MG63 (cell line): Measurements from ENCODE around the gene ACACA. TPM values are rescaled to one million over a fixed set of nuclear protein-coding genes. Genes with fewer than 3 reads are reported as not detected.

ENCODE experiments used
- DNase-seq: peaks from one replicate; pipeline ENCODE4 v3.0.0-alpha.2; 2020
- H3K27me3 ChIP-seq: fragments of 250-450 bp; sonication (Bioruptor Pico); 2 replicates; pipeline ENCODE4 v1.5.1; 2020; ENCODE audit warnings: mild to moderate bottlenecking, moderate library complexity
- H3K36me3 ChIP-seq: fragments of 250-450 bp; sonication (Bioruptor Pico); 2 replicates; pipeline ENCODE4 v1.5.1; 2020; ENCODE audit warnings: mild to moderate bottlenecking, moderate library complexity
- H3K4me3 ChIP-seq: fragments of 250-450 bp; sonication (Bioruptor Pico); 2 replicates; pipeline ENCODE4 v1.5.1; 2020; ENCODE audit warnings: mild to moderate bottlenecking, moderate library complexity
- H3K9me3 ChIP-seq: fragments of 250-450 bp; sonication (Bioruptor Pico); 2 replicates; pipeline ENCODE4 v1.5.1; 2020; ENCODE audit warnings: mild to moderate bottlenecking, moderate library complexity
- total RNA-seq: library from RNA; depleted of rRNA; stranded (reverse); fragments of >200 nt; shearing (Covaris generic); gene quantifications from 2 replicates; pipeline ENCODE4 v1.2.3, GENCODE V29; 2014; ENCODE audit warnings: low replicate concordance

The ACACA gene
- total RNA-seq, 1 experiment from 2014 or later = 53.7 TPM

- peaks cover 36% of the 10 kb centered on the region for H3K36me3 ChIP-seq
- H3K9me3 ChIP-seq = no peaks in the 10 kb centered on the region
- no peak overlapping the region for H3K4me3 ChIP-seq
- no peaks in the 10 kb centered on the region for H3K27me3 ChIP-seq
- no peak for DNase-seq
These were observed 120.2 kb downstream of the ACACA start for GRCh38 chr17:37286430-37286829.

- H3K9me3 ChIP-seq = no peaks in the 10 kb centered on the region
- no peak for DNase-seq
These were observed 122.4 kb downstream of the ACACA start for GRCh38 chr17:37284191-37284590.

GRCh38 chr17:37283414-37283961 lies 123.1 kb downstream of the ACACA start:
- DNase-seq = no peak
- H3K27me3 ChIP-seq = no peaks in the 10 kb centered on the region
- no peak overlapping the region for H3K4me3 ChIP-seq
- H3K9me3 ChIP-seq = no peaks in the 10 kb centered on the region
- peaks cover 55% of the 10 kb centered on the region for H3K36me3 ChIP-seq

More at GRCh38 chr17:37284191-37284590, 122.4 kb downstream of the ACACA start:
- Histone ChIP-seq H3K36me3 (peaks cover 49% of the 10 kb centered on the region), H3K4me3 (no peak overlapping the region), H3K27me3 (no peaks in the 10 kb centered on the region)

- Histone ChIP-seq H3K36me3 (peaks cover 72% of the 10 kb centered on the region), H3K27me3 (no peaks in the 10 kb centered on the region), H3K9me3 (no peaks in the 10 kb centered on the region), H3K4me3 (no peak overlapping the region)
- no peak for DNase-seq
These were observed 125.8 kb downstream of the ACACA start for GRCh38 chr17:37280841-37281240.

- no peak overlapping the region for H3K4me3 ChIP-seq
- peaks cover 85% of the 10 kb centered on the region for H3K36me3 ChIP-seq
- H3K9me3 ChIP-seq = no peaks in the 10 kb centered on the region
- H3K27me3 ChIP-seq = no peaks in the 10 kb centered on the region
- no peak for DNase-seq
These were observed 128.3 kb downstream of the ACACA start for GRCh38 chr17:37278247-37278894.

GRCh38 chr17:37276475-37276874 lies 130.2 kb downstream of the ACACA start:
- no peak for DNase-seq
- Histone ChIP-seq H3K9me3 (no peaks in the 10 kb centered on the region), H3K4me3 (no peak overlapping the region), H3K36me3 (peaks cover 82% of the 10 kb centered on the region), H3K27me3 (no peaks in the 10 kb centered on the region)

- Histone ChIP-seq H3K36me3 (peaks cover 87% of the 10 kb centered on the region), H3K4me3 (no peak overlapping the region), H3K9me3 (no peaks in the 10 kb centered on the region), H3K27me3 (no peaks in the 10 kb centered on the region)
- no peak for DNase-seq
These were observed 132.2 kb downstream of the ACACA start for GRCh38 chr17:37274461-37274860.

GRCh38 chr17:37273409-37274051 lies 133.1 kb downstream of the ACACA start:
- Histone ChIP-seq H3K27me3 (no peaks in the 10 kb centered on the region), H3K4me3 (no peak overlapping the region), H3K36me3 (peaks cover 88% of the 10 kb centered on the region), H3K9me3 (no peaks in the 10 kb centered on the region)
- peak; percentile 31 for DNase-seq

- Histone ChIP-seq H3K27me3 (no peaks in the 10 kb centered on the region), H3K4me3 (no peak overlapping the region), H3K36me3 (peaks cover 97% of the 10 kb centered on the region), H3K9me3 (peaks cover 17% of the 10 kb centered on the region)
- no peak for DNase-seq
These were observed 141.0 kb downstream of the ACACA start for GRCh38 chr17:37265446-37266173.

GRCh38 chr17:37261286-37261685 lies 145.3 kb downstream of the ACACA start:
- H3K36me3 ChIP-seq = peaks cover 90% of the 10 kb centered on the region
- H3K9me3 ChIP-seq = peaks cover 12% of the 10 kb centered on the region
- H3K27me3 ChIP-seq = no peaks in the 10 kb centered on the region
- H3K4me3 ChIP-seq = no peak overlapping the region
- no peak for DNase-seq

- Histone ChIP-seq H3K36me3 (peaks cover 89% of the 10 kb centered on the region), H3K27me3 (no peaks in the 10 kb centered on the region), H3K9me3 (no peaks in the 10 kb centered on the region), H3K4me3 (no peak overlapping the region)
- DNase-seq = no peak
These were observed 147.5 kb downstream of the ACACA start for GRCh38 chr17:37259030-37259735.

GRCh38 chr17:37256627-37257026 lies 150.0 kb downstream of the ACACA start:
- Histone ChIP-seq H3K36me3 (peaks cover 86% of the 10 kb centered on the region), H3K9me3 (no peaks in the 10 kb centered on the region), H3K27me3 (no peaks in the 10 kb centered on the region), H3K4me3 (no peak overlapping the region)
- DNase-seq = no peak

- Histone ChIP-seq H3K9me3 (no peaks in the 10 kb centered on the region), H3K27me3 (no peaks in the 10 kb centered on the region), H3K36me3 (peaks cover 86% of the 10 kb centered on the region), H3K4me3 (no peak overlapping the region)
- no peak for DNase-seq
These were observed 151.2 kb downstream of the ACACA start for GRCh38 chr17:37255432-37255831.

- H3K36me3 ChIP-seq = peaks cover 96% of the 10 kb centered on the region
- no peak overlapping the region for H3K4me3 ChIP-seq
- H3K9me3 ChIP-seq = no peaks in the 10 kb centered on the region
- no peak for DNase-seq
- no peaks in the 10 kb centered on the region for H3K27me3 ChIP-seq
These were observed 158.8 kb downstream of the ACACA start for GRCh38 chr17:37247825-37248224.

GRCh38 chr17:37246085-37246484 lies 160.6 kb downstream of the ACACA start:
- no peak overlapping the region for H3K4me3 ChIP-seq
- H3K9me3 ChIP-seq = no peaks in the 10 kb centered on the region
- no peak for DNase-seq
- H3K27me3 ChIP-seq = no peaks in the 10 kb centered on the region
- H3K36me3 ChIP-seq = peaks cover 92% of the 10 kb centered on the region

- DNase-seq = no peak
- peaks cover 90% of the 10 kb centered on the region for H3K36me3 ChIP-seq
- H3K27me3 ChIP-seq = no peaks in the 10 kb centered on the region
- no peak overlapping the region for H3K4me3 ChIP-seq
- H3K9me3 ChIP-seq = no peaks in the 10 kb centered on the region
These were observed 166.3 kb downstream of the ACACA start for GRCh38 chr17:37240381-37240780.
